HPDE6-E6E7 (cell line): Measurements from ENCODE around the gene POLR3E.
"Not testable (repeated sequence)": the region's sequence is repeated elsewhere in the genome, so short reads cannot be mapped to it uniquely, and the experiment has no call there.

Experiments used
- DNase-seq: peaks from one replicate; pipeline ENCODE4 v3.0.0; 2011; ENCODE audit warnings: missing footprints; ENCODE audit errors: extremely low spot score

Gene POLR3E

GRCh38 chr16:22335668-22336246 is 38.5 kb downstream of the POLR3E start:
- DNase-seq, result no peak

DNA sequence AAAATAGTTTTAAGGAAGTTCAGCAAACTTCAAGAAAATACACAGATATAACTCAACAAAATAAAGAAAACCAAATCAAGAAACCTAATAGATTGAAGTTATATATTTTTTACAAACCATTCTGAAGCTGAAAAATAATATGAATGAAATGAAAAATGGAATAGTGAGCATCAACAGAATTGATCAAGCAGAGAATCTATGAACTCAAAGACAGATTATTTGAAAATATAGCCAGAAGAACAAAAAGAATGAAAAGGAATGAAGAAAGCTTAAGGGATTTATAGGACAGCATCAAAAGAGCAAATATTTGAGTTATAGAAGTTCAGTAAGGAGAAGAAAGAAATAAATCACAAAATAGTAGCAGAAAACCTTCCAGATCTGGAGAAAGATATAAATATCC is 39.4 kb downstream of the POLR3E start:
- DNase-seq, result no peak

DNA sequence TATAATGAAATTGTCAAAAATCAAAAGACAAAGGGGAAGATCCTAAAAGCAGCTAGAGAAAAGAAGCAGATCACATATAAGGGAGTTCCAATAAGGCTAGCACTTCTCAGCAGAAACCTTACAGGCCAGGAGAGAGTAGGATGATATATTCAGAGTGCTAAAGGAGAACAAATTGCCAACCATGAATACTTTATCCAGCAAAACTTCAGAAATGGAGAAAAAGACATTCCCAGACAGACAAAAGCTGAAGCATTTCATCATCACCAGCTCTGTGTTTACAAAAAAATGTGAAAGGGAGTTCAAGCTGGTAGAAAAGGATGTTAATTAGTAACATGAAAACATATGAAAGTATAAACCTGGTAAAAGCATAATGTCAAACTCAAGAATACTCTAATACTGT is 39.8 kb downstream of the POLR3E start:
- DNase-seq, result no peak

GRCh38 chr16:22337849-22338635 is 40.8 kb downstream of the POLR3E start:
- DNase-seq, result no peak

GRCh38 chr16:22340945-22341344 is 43.7 kb downstream of the POLR3E start:
- no peak for DNase-seq

DNA sequence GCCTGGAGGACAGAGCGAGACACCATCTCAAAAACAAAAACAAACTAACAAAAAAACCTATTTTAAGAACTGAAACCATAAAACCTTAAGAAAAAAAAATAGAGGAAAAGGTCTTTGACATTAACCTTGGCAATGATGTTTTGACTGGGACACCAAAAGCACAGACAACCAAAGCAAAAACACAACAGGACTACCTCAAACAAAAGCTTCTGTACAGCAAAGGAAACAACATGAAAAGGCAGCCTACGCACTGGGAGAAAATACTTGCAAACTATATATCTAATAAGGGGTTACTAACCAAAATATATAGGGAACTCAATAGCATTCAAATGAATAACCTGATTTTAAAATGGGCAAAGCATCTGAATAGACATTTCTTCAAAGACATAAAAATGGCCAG is 44.9 kb downstream of the POLR3E start:
- no peak for DNase-seq

DNA sequence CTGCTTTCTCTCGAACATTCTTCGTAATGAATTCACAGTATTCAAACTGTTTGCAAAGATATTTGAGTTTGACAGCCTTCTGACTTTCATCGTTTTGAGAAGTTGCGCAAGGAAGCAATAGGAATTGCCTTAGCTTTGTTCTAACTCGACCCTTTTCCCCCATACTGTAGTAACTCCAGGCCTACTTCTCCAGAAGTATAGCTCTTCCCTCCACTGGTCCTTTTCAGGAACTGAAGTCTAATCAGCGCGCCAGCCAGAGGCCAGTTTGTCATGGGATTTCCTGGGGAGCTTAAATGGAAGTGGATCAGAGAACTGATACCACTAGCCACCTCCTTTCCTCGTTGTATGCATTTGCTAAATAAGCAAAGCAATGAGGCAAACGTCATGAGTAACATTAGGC is 49.3 kb downstream of the POLR3E start:
- DNase-seq, result no peak

- DNase-seq, result no peak
Observed at GRCh38 chr16:22347100-22347820, 50.1 kb downstream of the POLR3E start.

DNA sequence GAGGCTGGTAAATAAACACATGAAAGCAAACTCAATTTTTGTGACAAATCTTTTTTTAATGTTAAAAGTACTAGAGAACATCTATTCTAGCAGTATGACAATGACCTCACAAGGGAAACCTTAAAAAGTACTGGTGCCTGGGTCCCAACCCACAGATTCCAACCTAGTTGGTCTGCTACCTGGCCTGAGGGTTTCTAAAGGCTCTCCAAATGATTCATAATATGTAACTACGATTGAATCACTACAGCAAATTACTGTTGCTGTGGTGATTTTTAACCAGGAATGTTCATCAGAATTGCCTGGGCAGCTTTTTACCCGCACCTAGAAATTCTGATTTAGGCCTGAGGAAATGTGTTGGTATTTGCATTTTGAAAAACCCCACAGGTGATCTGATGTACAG is 51.1 kb downstream of the POLR3E start:
- DNase-seq, result peak; percentile 81

DNA sequence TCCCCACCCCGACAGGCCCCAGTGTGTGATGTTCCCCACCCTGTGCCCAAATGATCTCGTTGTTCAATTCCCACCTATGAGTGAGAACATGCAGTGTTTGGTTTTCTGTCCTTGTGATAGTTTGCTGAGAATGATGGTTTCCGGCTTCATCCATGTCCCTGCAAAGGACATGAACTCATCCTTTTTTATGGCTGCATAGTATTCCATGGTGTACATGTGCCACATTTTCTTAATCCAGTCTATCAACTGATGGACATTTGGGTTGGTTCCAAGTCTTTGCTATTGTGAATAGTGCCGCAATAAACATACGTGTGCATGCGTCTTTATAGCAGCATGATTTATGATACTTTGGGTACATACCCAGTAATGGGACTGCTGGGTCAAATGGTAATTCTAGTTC is 53.8 kb downstream of the POLR3E start:
- DNase-seq, result not testable (repeated sequence)

GRCh38 chr16:22352140-22352539 is 54.9 kb downstream of the POLR3E start:
- DNase-seq, result no peak

DNA sequence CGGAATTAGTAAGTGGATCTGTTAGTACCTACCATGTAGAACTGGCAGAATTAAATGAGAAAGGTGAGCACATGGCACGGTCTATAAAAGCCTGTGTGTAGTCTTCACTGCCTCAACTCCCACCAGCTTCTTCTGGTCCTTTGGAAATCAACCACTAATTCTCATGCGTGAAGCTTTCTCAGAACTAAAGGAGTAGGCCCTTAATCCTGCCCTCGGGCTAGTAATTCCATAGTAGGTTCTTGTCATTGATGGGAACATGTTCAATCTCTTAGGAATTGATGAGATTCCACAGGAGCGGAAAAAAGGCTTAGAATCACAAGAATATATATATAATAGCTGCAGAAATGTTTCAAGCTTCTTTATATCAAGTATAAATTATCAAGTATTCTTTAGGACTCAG is 55.5 kb downstream of the POLR3E start:
- no peak for DNase-seq

- DNase-seq, result no peak
Observed at GRCh38 chr16:22353191-22353919, 56.1 kb downstream of the POLR3E start.

GRCh38 chr16:22353933-22354541 is 56.8 kb downstream of the POLR3E start:
- no peak for DNase-seq

- no peak for DNase-seq
Observed at GRCh38 chr16:22355487-22355908, 58.3 kb downstream of the POLR3E start.

DNA sequence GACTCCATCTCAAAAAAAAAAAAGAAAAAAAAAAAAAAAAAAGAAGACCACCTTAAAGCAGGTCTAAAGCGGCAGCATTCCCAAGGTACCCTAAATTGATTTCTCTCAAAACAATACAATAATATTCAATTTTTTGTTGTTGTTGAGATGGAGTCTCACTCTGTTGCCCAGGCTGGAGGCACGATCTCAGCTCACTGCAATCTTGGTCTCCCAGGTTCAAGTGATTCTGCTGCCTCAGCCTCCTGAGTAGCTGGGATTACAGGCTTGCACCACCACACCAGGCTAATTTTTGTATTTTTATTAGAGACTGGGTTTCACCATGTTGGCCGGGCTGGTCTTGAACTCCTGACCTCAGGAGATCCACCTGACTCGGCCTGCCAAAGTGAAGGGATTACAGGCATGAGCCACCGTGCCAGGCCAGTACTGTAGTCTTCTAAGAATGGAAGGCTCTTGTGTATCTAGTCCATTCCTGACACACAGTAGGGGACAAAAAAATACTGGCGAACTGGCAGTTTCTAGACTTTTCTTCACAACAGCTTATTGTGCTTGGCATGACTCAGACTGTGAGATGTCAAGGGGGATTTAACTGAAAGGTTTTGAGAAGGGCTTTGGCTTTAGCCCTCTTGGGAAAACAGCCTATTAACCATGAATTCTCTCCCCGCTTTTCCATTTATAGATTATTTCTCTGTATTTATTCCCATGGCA is 59.9 kb downstream of the POLR3E start:
- DNase-seq, result no peak

DNA sequence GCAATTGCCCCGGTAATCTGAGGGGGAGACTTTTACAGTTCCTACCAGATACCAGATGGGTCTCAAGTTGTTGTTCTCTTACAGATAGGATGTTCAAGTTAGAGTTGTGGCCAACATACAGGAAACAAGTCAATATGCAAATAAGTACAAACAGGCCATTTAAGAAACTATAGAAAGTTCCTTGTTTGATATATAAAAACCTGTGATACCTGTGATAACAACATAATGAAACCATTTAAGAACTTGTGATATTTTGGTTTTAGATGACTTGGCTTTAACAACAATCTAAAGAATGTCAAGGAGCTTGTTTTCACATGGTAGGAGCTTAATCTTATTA is 60.4 kb downstream of the POLR3E start:
- no peak for DNase-seq

DNA sequence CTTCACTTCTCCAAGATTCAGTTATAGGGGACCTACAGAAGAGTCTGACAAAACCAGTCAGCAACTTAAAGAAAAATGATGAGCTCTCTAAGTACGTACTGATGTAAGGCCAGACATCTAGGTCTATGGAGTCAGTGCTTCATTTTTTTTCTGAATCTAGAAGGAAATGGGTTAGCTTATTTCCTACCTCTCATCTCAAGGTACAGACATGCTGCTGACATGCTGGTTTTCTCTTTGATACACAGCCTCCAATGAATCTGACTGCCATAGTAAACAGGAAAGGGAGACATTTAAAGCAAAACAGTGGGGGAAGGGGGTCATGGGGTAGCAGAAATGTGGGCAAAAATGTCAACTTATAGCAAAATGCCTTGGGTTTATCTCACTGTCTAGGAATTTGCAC is 60.8 kb downstream of the POLR3E start:
- no peak for DNase-seq

DNA sequence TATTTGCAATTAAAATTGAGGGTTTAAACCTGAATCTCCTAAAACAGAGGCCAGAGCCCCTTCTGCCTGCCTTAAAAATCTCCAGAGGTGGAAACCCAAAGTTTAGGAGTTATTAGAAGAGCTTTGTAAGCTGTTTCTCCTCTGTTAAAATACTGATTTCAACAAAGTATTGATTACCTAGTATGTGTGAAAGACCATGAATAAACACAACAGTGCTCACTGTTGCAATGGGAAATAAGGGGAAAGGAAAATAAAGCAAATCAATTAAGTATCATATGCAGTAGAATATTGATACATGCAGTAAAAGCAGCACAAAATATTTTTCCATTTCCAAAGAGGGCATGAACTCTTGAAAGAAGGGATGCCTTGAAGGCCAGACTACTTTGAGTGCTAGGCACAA is 62.5 kb downstream of the POLR3E start:
- no peak for DNase-seq

DNA sequence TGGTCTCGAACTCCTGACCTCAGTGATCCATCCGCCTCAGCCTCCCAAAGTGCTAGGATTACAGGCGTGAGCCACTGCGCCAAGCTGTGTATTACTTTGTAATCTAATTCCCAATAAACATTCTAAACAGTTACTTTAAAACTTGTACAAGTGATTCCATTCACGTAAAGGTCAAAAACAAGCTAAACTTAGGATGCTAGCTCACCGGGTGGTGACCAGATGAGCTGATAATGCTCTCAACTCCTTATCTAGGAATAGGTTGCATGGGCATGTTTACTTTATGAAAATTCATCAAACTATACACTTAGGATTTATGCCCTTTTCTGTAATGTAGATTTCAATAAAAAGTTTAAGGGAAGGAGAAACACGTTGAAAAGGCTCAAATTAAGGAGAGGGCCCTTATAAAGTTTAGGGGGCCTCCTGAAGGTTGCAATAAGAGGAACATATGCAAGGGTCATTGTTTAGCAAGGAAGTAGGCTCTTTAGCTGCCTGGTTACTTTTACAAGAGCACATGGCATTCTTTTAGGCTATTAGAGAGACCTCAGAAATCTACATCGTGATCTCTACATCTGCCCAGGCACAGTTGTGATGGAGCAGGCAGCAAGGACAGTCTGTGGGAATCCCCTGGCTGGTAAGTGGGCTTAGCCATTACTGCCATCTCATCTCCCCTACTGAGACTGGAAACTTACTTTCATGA is 63.9 kb downstream of the POLR3E start:
- no peak for DNase-seq

DNA sequence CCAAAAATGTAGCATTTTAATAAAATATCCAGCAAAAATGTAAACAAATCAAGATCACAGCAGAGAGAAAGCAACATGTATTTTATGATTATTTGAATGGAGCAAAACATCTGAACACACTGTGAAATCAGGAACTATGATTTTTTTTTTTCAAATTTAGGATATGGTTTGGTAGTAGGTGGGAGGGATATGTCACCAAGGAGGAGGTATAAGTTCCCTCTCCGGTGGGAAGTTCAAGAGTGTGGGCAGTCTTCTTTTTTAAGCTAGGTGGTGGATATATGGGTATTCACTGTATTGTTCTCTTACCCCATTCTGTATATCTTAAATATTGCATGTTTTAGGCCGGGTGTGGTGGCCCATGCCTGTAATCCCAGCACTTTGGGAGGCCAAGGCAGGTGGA is 67.0 kb downstream of the POLR3E start:
- no peak for DNase-seq
